Islet precursor cell (in vitro differentiated cells): ENCODE data around the gene PPP1R18.
"Not testable (repeated sequence)": the region's sequence is repeated elsewhere in the genome, so short reads cannot be mapped to it uniquely, and the experiment has no call there.

Source experiments
- DNase-seq: peaks from one replicate; pipeline ENCODE4 v3.0.0-alpha.2; 2018

The PPP1R18 gene

GRCh38 chr6:30657922-30658321, 28.5 kb downstream of the PPP1R18 start:
- not testable (repeated sequence) for DNase-seq

GRCh38 chr6:30657454-30657853, 29.0 kb downstream of the PPP1R18 start:
- no peak for DNase-seq

GRCh38 chr6:30656513-30656912, 29.9 kb downstream of the PPP1R18 start:
- no peak for DNase-seq

- DNase-seq: no peak
Measured at GRCh38 chr6:30655743-30656094, 30.7 kb downstream of the PPP1R18 start.

GRCh38 chr6:30654798-30655742, 31.4 kb downstream of the PPP1R18 start:
- no peak for DNase-seq

- no peak for DNase-seq
Measured at GRCh38 chr6:30651143-30651542, 35.3 kb downstream of the PPP1R18 start.

- DNase-seq: peak; percentile 87
Measured at GRCh38 chr6:30647242-30648116, 39.0 kb downstream of the PPP1R18 start.

- DNase-seq: peak; percentile 96
Measured at GRCh38 chr6:30646450-30647241, 39.8 kb downstream of the PPP1R18 start, which contains the start of gene C6orf136. C6orf136 (plus strand) TSS chr6:30647133; CDS start chr6:30647232, 99 bp downstream.

- no peak for DNase-seq
Measured at GRCh38 chr6:30645989-30646388, 40.5 kb downstream of the PPP1R18 start.

- DNase-seq: no peak
Measured at GRCh38 chr6:30644769-30645168, 41.7 kb downstream of the PPP1R18 start.

GRCh38 chr6:30643656-30644055, 42.8 kb downstream of the PPP1R18 start:
- no peak for DNase-seq

- DNase-seq: no peak
Measured at GRCh38 chr6:30641048-30641447, 45.4 kb downstream of the PPP1R18 start.

- DNase-seq: no peak
Measured at GRCh38 chr6:30640481-30640880, 46.0 kb downstream of the PPP1R18 start.

GRCh38 chr6:30635834-30636233, 50.6 kb downstream of the PPP1R18 start:
- no peak for DNase-seq

GRCh38 chr6:30626484-30627366, 59.7 kb downstream of the PPP1R18 start, which contains the start of gene ATAT1:
ATAT1 (plus strand) TSS chr6:30626874.
- peak; percentile 91 for DNase-seq
